Muscle of leg (tissue), 11 donors: Measurements from ENCODE around the gene KCNQ2. TPM values are rescaled to one million over a fixed set of nuclear protein-coding genes. Genes with fewer than 3 reads are reported as not detected.

Experiments used
- DNase-seq: peaks from one replicate; pipeline ENCODE4 v3.0.0; 2013
- H3K27ac ChIP-seq: one replicate; pipeline ENCODE4 v1.5.1; 2013; ENCODE audit warnings: mild to moderate bottlenecking, low read length, control low read depth
- H3K27me3 ChIP-seq: one replicate; pipeline ENCODE4 v1.6.1; 2013; ENCODE audit warnings: low read length; ENCODE audit not compliant: control insufficient read depth, insufficient read depth
- H3K36me3 ChIP-seq: one replicate; pipeline ENCODE4 v1.6.1; 2013; ENCODE audit warnings: low read length; ENCODE audit not compliant: control insufficient read depth, insufficient read depth
- H3K4me1 ChIP-seq: one replicate; pipeline ENCODE4 v1.6.1; 2013; ENCODE audit warnings: low read length; ENCODE audit not compliant: control insufficient read depth, insufficient read depth
- H3K4me3 ChIP-seq: one replicate; pipeline ENCODE4 v1.5.1; 2013; ENCODE audit warnings: low read length, control low read depth
- H3K9me3 ChIP-seq: replicated peaks from 2 replicates; pipeline ENCODE4 v1.6.1; 2013; ENCODE audit warnings: low read depth, low read length; ENCODE audit not compliant: control insufficient read depth
- whole genome bisulfite sequencing: methylation state at CpG from one replicate; pipeline ENCODE4 v1.1.5; 2013; ENCODE audit warnings: missing lambda C conversion rate; ENCODE audit not compliant: insufficient coverage; 5-methylcytosine and 5-hydroxymethylcytosine counted together
- polyA plus RNA-seq, 8 donors: library from polyadenylated mRNA; unstranded; fragments of 120-200 nt; gene quantifications; one replicate each; pipeline versions ENCODE4 v1.2.1 to v1.2.3, GENCODE V29; 2013; ENCODE audit warnings: inconsistent platforms in 1 of 8, low replicate concordance in 1 of 8; ENCODE audit not compliant: insufficient read length in 8 of 8, insufficient read depth in 1 of 8
- total RNA-seq: library from RNA; stranded (reverse); fragments of 120-200 nt; gene quantifications from one replicate; pipeline ENCODE4 v1.2.4, GENCODE V29; 2013

Gene KCNQ2
- total and polyA plus RNA-seq, 9 donors, result 2.9 to 11.5 (median 6.7) TPM

DNA sequence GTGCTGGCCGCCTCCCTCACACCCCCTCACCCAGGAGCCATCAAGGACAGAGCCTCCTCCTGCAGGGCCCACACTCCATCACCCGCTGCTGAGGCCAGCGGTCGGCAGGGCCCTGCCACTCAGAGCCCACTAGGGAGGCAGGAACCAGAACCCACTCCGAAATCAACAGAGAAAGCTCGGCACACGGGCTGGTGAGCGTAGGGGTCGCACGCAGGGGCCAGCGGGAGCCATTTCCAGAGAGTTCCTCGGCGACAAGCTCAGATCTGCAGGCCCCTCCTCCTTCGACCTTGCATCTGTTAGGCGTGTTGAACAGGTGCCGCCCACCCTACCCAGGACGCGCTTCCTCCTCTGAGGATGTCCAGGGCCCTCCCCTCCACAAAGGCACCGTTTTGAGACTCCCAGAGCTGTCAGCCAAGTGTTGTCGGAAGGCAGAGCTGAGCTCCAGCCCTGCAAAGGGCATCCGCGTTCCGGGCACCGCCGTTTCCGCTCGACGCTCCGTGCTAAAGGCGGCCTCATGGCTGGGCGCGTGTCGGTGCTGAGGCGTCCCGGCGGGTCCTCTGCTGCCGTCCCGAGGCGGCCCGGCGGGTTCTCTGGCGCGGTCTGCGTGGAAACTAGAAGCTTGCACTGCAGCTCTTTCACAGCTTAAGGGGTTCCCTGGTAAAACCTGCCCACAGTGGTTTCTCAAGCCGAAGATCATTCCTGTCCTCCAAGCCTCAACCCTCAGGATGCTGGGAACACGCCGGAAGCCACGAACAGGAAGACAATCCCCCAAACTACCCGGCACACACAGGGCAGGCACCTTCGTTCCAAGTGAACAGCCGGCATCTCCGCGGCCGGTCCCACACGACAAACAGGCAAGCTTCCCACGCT lies 6.8 kb downstream of the KCNQ2 start:
- DNase-seq, result no peak
- 78% methylated on average over 54 of the region's 56 CpGs for WGBS
- H3K4me1 ChIP-seq, result peaks cover 5% of the 10 kb centered on the region

GRCh38 chr20:63464289-63464635 lies 8.2 kb downstream of the KCNQ2 start:
- DNase-seq, result no peak
- peaks cover 50% of the 10 kb centered on the region for H3K27me3 ChIP-seq

More for the DNA sequence above, 6.8 kb downstream of the KCNQ2 start:
- peaks cover 61% of the 10 kb centered on the region for H3K27me3 ChIP-seq
- H3K36me3 ChIP-seq, result no peaks in the 10 kb centered on the region
- H3K27ac ChIP-seq, result no peak overlapping the region
- no peak overlapping the region for H3K4me3 ChIP-seq
- H3K9me3 ChIP-seq, result no peaks in the 10 kb centered on the region

GRCh38 chr20:63463400-63464288 lies 8.8 kb downstream of the KCNQ2 start:
- Histone ChIP-seq H3K27ac (no peak overlapping the region), H3K36me3 (no peaks in the 10 kb centered on the region), H3K27me3 (peaks cover 43% of the 10 kb centered on the region), H3K4me1 (peaks cover under 1% of the 10 kb centered on the region), H3K4me3 (no peak overlapping the region), H3K9me3 (no peaks in the 10 kb centered on the region)
- DNase-seq, result peak; percentile 47
- WGBS, result 41% methylated on average over 15 of the region's 22 CpGs

More at GRCh38 chr20:63464289-63464635, 8.2 kb downstream of the KCNQ2 start:
- H3K9me3 ChIP-seq, result no peaks in the 10 kb centered on the region
- no peak overlapping the region for H3K4me3 ChIP-seq
- no peak overlapping the region for H3K27ac ChIP-seq
- peaks cover 5% of the 10 kb centered on the region for H3K4me1 ChIP-seq
- no peaks in the 10 kb centered on the region for H3K36me3 ChIP-seq
- WGBS, result 83% methylated on average over 7 of the region's 12 CpGs

DNA sequence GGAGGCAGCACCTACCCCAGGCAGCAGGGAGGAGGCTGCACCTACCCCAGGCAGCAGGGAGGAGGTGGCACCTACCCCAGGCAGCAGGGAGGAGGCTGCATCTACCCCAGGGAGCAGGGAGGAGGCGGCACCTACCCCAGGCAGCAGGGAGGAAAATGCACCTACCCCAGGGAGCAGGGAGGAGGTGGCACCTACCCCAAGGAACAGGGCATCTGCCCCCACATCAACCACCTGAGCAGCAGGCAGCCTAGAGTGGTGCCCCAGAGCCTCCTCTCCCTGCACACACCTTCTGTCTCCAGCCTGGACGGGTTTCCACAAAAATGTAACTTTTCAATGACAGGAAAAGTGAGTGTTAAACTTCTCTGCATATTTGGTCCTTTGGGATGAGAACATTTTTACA lies 10.2 kb downstream of the KCNQ2 start:
- H3K4me3 ChIP-seq, result no peak overlapping the region
- peaks cover 47% of the 10 kb centered on the region for H3K27me3 ChIP-seq
- no peaks in the 10 kb centered on the region for H3K9me3 ChIP-seq
- no CpG with 5 or more reads among the region's 2 CpGs for WGBS
- DNase-seq, result no peak
- H3K4me1 ChIP-seq, result no peaks in the 10 kb centered on the region
- H3K27ac ChIP-seq, result no peak overlapping the region
- H3K36me3 ChIP-seq, result no peaks in the 10 kb centered on the region

DNA sequence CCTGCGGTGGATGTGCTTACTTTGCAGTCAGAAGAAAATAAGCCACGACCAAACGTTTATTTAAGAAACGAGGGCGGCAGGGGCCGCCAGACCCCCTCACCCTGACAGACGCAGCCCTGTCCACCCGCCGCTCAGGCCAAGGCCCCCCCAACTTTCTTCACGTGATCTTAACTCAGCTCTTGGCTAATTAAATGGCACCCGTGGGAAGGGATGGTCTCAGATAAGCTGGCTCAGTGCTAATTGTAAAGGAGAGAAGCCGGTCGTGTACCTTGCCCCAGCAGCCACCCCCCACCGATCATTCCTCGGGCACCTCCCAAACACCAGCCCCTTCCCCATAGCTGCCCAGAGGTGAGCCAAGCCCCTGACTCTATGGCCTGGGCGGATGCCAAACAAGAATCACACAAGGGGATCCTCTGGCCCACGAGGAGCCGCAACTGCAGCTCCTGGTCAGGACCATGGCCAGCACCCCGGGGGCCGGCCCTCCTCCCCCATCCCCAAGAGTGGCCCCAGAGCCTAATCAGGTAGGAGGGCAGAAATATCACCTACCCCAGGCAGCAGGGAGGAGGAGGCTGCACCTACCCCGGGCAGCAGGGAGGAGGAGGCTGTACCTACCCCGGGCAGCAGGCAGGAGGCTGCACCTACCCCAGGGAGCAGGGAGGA lies 11.2 kb downstream of the KCNQ2 start:
- H3K27me3 ChIP-seq, result peaks cover 43% of the 10 kb centered on the region
- no peak for DNase-seq
- 42% methylated on average over 8 of the region's 22 CpGs for WGBS

DNA sequence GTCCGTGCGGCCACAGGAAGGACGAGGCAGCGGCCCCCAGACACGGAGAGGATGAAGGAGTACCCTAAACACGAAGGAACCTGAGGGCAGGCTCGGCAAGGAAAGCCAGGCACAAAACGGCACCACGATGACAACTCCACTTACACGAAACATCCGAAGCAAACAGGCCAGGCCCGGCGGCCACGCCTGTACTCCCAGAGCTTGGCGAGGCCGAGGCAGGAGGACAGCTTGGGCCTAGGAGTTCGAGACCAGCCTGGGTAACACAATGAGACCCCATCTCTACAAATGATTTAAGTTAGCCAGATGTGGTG lies 13.4 kb downstream of the KCNQ2 start:
- H3K4me3 ChIP-seq, result no peak overlapping the region
- H3K4me1 ChIP-seq, result peaks cover 14% of the 10 kb centered on the region
- no peaks in the 10 kb centered on the region for H3K36me3 ChIP-seq
- peaks cover 53% of the 10 kb centered on the region for H3K27me3 ChIP-seq
- WGBS, result 70% methylated on average over 15 of the region's 17 CpGs
- DNase-seq, result no peak
- H3K27ac ChIP-seq, result no peak overlapping the region
- no peaks in the 10 kb centered on the region for H3K9me3 ChIP-seq

More for the DNA sequence above, 11.2 kb downstream of the KCNQ2 start:
- no peak overlapping the region for H3K4me3 ChIP-seq
- no peaks in the 10 kb centered on the region for H3K9me3 ChIP-seq
- H3K36me3 ChIP-seq, result no peaks in the 10 kb centered on the region
- no peaks in the 10 kb centered on the region for H3K4me1 ChIP-seq
- no peak overlapping the region for H3K27ac ChIP-seq

DNA sequence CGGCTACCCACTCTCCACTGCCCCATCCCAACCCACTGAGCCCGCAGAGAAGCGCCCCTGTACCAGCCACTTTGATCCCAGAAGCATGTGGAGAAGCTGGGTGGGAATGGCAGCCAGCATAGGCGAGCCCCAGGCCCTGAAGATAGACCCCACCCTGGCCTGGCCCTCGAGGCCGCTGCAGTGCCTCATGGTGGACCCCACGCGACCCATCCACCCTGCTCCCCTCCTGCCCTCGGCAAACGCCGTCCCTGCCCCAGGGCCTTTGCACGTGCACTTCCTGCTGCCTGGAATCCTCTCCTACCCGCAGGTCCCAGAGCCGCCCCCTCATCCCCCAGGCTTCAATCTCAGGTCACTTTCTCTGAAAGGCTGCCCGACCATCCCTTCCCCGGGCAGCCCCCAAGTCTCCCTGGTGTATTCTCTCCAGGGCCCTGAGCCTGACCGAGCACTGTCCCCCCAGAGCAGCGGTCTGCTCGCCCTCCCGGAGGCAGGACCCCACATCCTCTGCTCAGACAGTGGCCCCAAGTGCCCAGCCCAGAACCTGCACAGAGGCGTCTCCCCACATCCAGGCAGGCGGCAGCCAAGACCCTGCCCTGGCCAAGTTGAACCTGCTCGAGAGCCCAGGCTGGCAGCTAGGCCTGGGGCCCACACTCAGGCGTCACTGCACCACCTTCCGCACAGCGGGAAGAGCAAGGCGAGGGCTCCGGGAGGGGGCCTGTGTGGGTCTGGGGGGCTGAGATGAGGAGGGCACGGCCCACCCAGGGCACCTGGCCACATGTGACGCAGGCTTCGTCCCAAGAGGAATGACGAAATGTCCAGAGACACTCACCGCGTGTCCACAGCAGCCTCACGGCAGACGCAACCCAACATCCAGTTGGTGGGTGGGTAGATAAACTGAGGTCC lies 14.0 kb downstream of the KCNQ2 start:
- peaks cover 53% of the 10 kb centered on the region for H3K27me3 ChIP-seq
- H3K9me3 ChIP-seq, result no peaks in the 10 kb centered on the region

DNA sequence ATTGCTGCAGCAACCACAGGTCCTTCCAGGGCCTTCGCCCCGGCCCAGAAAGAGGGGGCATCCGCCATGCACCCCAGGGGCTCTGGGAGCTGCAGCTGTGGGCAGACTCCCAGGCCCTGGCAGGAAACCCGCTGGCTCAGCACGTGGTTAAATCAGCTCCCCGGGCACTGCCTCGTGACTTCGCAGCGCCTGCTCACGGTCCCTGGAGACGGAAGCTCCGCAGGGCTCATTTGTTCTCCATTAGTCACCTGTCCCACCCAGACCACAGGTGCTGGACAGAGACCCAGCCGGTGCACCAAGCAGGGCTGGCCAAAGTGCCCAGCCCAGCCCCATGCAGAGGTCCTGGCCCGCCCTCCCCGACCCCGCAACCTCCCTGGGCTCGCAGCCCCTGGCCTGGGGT lies 14.7 kb downstream of the KCNQ2 start:
- DNase-seq, result no peak
- no peak overlapping the region for H3K4me3 ChIP-seq

More for the DNA sequence above, 14.0 kb downstream of the KCNQ2 start:
- no peak for DNase-seq
- H3K27ac ChIP-seq, result no peak overlapping the region
- no peak overlapping the region for H3K4me3 ChIP-seq
- H3K4me1 ChIP-seq, result peaks cover 20% of the 10 kb centered on the region
- no peaks in the 10 kb centered on the region for H3K36me3 ChIP-seq
- WGBS, result 87% methylated on average over 32 of the region's 36 CpGs

GRCh38 chr20:63456429-63457284 lies 15.8 kb downstream of the KCNQ2 start:
- no peak for DNase-seq
- no peak overlapping the region for H3K4me3 ChIP-seq
- H3K27me3 ChIP-seq, result peaks cover 41% of the 10 kb centered on the region
- no peaks in the 10 kb centered on the region for H3K9me3 ChIP-seq
- H3K27ac ChIP-seq, result no peak overlapping the region
- H3K36me3 ChIP-seq, result no peaks in the 10 kb centered on the region
- 45% methylated on average over 28 of the region's 40 CpGs for WGBS
- peaks cover 30% of the 10 kb centered on the region for H3K4me1 ChIP-seq

More for the DNA sequence above, 14.7 kb downstream of the KCNQ2 start:
- peaks cover 50% of the 10 kb centered on the region for H3K27me3 ChIP-seq
- H3K36me3 ChIP-seq, result no peaks in the 10 kb centered on the region
- H3K27ac ChIP-seq, result no peak overlapping the region
- WGBS, result 59% methylated on average over 16 of the region's 17 CpGs
- H3K9me3 ChIP-seq, result no peaks in the 10 kb centered on the region
- H3K4me1 ChIP-seq, result peaks cover 27% of the 10 kb centered on the region
